NCI-H1417 treated with DMSO at 0.1 percent for 48 hours (cell line): ENCODE measurements around the gene BRD4.

Experiments used
- DNase-seq: peaks from one replicate; lab custom pipeline; 2025; lab: John Stamatoyannopoulos, UW

Gene BRD4

DNA sequence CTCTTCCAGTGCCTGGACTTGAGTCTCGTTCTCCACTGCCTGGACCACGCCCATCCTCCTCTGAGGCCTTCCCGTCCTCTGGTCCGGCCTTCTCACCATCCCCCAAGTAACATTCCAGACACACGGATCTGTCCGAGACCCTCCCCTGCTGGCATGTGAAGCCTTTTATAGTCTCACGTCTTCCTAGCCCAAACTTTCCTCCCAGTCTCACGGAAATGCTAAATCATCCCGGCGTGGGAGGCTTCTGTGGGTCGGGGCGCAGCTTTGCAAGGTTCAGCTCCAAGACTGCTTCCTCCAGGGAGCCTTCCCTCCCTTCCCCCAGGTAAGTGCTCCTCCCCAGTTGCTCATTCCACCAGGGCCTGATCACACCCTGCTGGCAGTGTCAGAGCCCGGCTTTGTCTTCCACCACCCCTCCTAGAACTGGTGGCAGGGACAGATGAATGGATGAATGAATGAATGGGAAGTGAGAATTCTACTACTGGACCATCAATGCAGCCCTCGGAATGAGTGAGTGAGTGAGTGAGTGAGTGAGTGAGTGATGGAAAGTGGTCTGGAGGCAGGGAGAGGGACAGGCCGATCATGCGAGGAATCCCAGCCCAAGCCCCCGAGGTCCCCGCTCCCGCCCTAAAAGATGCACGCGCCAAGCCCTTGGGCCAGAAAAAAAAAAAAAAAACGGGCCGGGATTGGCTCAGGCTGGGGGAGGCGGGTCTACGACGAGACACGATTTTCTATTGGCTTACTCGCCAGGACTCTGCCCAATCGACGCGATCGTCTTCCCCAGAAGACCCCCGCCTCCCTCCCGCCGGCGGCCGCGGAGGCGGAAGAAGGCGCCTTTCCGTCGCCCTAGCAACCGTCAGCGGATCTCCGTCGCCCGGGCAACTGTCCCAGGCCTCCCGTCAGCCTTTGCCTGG, 109.3 kb downstream of the BRD4 start:
- peak; percentile 87 for DNase-seq

DNA sequence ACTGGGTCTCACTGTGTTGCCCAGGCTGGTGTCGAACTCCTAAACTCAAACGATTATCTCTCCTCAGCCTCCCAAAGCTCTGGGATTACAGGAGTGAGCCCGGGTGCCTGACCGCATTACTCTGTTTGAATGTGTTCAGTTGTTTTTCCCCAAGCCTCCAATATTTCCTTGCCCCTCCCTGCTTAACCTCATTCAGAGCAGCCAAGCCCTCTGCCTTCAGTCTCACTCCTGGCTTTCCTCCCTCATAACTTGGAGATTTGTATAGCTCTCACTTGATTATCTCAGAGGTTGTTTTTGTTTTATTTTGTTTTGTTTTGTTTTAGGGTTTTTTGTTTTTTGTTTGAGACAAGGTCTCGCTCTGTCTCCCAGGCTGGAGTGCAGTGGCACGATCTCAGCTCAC, 111.5 kb downstream of the BRD4 start:
- no peak for DNase-seq

- DNase-seq = no peak
These were observed 113.8 kb downstream of the BRD4 start for GRCh38 chr19:15218501-15218900.

DNA sequence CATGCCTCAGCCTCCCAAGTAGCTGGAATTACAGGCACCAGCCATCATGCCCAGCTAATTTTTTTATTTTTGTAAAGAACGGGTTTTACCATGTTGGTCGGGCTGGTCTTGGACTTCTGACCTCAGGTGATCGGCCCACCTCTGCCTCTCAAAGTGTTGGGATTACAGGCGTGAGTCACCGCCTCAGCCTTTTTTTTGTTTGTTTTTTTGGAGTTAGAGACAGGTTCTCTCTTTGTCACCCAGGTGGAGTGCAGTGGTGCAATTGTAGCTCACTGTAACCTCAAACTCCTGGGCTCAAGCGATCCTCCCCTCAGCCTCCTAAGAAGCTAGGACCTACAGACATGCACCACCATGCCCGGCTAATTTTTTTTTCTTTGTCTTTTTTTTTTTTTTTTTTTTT, 116.0 kb downstream of the BRD4 start:
- DNase-seq = no peak

- DNase-seq = no peak
These were observed 118.5 kb downstream of the BRD4 start for GRCh38 chr19:15213715-15214381.

DNA sequence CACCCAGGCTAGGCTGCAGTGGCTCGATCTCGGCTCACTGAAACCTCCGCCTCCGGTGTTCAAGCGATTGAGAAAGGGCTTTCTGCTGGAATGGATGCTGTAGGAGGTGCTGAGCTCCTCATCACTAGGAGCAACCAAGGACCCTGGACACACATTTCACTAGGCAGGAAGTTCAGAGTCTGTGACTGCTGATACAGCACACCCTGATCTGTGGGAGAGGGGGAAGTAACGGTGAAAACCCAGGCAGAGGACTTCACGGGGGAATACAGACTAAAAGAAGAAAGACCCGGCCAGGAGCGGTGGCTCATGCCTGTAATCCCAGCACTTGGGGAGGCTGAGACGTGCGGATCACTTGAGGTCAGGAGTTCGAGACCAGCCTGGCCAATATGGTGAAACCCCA, 119.6 kb downstream of the BRD4 start:
- DNase-seq = no peak

GRCh38 chr19:15210323-15210781, 122.0 kb downstream of the BRD4 start:
- no peak for DNase-seq

DNA sequence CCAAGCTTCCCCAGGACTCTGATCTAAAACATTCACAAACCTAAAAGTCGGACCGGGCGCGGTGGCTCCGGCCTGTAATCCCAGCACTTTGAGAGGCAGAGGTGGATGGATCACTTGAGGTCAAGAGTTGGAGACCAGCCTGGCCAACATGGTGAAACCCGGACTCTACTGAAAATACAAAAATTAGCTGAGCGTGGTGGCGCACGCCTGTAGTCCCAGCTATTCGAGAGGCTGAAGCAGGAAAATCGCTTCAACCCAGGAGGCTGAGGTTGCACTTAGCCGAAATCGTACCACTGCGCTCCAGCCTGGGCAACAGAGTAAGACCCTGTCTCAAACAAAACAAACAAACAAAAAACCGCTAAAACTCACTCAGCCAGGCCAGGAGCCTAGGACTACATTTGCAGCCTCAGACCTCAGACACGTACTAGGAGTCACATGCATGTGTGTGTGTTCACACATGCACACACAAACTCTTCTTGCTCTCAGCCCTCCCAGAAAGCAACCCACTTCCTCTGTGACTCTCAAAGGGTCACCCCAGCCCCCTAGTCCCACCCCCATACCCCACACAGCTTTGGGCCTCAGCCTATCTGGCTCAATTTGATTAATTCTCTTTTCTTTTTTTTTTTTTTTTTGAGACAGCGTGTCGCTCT, 130.8 kb downstream of the BRD4 start:
- no peak for DNase-seq

DNA sequence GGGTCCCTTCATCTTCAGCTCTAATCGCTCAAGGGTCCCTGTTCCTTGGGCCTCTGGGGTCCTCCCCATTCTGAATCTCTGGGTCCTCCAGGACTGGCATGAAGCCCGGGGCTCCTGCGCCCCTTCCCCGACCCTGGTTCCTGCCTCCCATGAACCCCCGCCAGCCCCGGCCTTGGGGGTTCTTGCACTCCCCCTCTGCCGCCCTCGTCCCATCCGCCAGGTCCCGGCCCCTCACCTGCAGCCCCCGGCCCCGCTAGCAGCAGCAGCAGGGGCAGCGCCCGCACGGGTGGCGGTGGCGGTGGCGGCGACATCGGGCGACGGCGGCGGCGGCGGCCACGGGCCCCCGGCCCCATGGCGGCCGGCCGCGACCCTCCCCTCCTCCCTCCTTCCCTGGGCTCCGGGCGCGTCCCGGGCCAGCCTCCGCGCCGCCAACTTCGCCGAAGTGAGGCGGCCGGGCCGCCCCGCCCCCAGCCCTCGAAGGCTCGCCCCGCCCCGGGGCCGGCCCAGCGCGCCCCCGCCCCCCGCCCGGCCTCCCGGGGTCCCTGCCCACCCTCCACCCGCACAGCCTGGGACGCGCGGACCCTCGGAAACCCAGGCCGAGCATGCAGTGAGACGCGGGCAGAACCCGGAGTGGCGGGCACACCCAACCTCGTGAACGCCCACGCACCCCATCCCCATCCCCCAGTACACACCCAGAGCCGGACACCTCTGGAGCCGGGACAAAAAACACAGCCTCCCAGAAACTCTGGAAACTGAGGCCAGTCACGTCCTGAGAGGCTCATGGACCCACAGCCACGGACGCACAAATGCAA, 131.6 kb downstream of the BRD4 start, which contains the start of gene NOTCH3:
Gene NOTCH3, minus strand, starts transcription at position 443 of the 812 bp plus-strand sequence. Its CDS starts 90 bp downstream, at position 353.
- no peak for DNase-seq

DNA sequence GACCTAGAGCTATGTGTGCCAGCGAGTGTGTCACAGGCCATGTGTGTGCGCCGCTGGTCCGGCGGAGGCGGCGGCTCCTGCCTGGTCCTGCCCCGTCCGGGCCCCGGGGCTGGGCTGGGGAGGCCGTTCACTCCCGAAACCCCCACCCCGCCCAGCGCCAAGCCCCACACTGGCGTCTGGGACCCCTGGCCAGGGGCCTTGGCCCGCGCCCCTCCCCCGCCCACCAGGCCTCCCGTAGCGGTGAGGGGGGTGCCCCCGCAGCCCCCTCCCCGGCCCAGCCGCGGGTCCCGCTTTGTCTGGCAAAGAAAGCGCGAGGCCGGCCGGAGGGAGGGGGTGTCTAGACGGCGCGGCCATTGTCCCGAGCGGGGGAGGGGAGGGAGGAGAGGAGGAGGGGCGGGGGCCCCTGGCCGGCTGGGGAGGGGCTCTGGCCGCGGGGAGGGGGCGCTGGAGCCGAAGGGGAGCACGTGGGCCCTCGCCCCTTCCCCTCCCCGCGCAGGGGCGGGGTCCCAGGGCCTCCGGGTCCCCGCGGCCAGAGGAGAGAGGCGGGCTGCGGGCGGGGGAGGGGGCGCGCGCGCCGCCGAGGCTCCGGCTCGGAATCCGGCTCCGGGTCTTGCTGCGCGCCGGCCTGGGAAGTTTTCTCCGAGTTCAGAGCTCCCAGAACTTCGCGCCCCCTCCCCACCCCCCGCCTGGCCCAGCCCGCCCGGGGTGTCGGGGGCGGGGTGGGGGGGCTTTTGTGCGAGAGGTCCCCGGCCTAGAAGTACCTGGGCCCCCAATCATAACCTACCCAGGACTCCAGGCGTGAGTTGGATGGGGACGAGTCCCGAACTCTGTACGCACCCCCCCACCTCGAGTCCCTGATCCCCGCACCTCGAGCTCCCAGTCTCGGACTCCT, 132.4 kb downstream of the BRD4 start:
- no peak for DNase-seq

GRCh38 chr19:15198951-15199660, 133.2 kb downstream of the BRD4 start:
- no peak for DNase-seq

- no peak for DNase-seq
These were observed 134.4 kb downstream of the BRD4 start for GRCh38 chr19:15197942-15198341.

- DNase-seq = no peak
These were observed 134.9 kb downstream of the BRD4 start for GRCh38 chr19:15197275-15197941.

- DNase-seq = no peak
These were observed 135.9 kb downstream of the BRD4 start for GRCh38 chr19:15196360-15197005.

GRCh38 chr19:15195371-15196334, 136.7 kb downstream of the BRD4 start:
- DNase-seq = peak; percentile 13

- DNase-seq = no peak
These were observed 137.4 kb downstream of the BRD4 start for GRCh38 chr19:15194938-15195337.

DNA sequence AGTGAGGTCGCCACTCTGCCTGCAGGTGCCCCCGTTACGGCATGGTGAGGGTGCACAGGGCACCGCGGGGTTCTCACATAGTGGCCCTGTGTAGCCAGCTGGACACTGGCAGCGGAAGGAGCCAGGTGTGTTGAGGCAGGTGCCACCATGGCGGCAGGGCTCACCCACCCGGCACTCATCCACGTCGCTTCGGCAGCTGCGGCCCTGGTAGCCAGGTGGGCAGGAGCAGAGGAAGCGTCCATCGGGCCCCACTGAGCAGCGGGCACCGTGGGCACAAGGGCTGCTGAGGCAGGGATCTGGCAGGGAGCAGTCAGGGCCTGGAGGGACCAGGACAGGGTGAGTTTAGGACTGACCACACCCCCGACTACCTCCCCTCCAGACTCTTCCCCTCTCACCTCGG, 140.4 kb downstream of the BRD4 start:
- DNase-seq = no peak

DNA sequence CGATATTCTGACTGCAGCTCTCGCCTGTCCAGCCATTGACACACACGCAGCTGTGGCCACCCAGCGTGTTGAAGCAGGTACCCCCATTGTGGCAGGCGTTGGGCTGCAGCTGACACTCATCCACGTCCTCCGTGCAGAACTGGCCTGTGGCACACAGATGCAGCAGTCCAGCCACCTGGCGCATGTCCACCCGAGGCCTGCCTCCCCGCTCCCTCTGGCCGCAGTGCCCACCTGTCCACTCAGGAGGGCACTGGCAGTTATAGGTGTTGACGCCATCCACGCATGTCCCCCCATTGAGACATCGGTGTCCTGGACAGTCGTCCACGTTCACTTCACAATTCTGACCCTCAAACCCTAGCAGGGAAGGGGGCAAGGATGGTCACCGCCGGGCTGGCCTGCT, 140.8 kb downstream of the BRD4 start:
- DNase-seq = no peak
